HCT116 (cell line): ENCODE data around the gene RCL1. TPM values are rescaled to one million over a fixed set of nuclear protein-coding genes. Genes with fewer than 3 reads are reported as not detected.

Experiments used
- ATAC-seq: fragments of 200-7000 bp; cut with Tn5 transposase; 2 replicates; pipeline ENCODE4 v1.9.1; 2020; ENCODE audit warnings: mild to moderate bottlenecking, moderate library complexity
- BruUV-seq: library from RNA; stranded (reverse); fragments of 400-500 nt; replicated peaks from 2 replicates; lab custom pipeline; 2021; lab: Mats Ljungman, UMichigan
- CTCF ChIA-PET: fragments of 300-600 bp; sonication (Branson Sonifier 250); formaldehyde crosslinking; loops from one replicate; lab custom pipeline; 2021; ENCODE audit warnings: antibody characterized with exemption; lab: Charles Lee
- POLR2A ChIA-PET: fragments of 300-600, 350-600 bp; sonication (Branson Sonifier 250); formaldehyde crosslinking; loops from one replicate; lab custom pipeline; 2021; ENCODE audit warnings: antibody characterized with exemption; lab: Charles Lee
- RAD21 ChIA-PET, 2 experiments: fragments of 300-600 bp; sonication (Branson Sonifier 250); formaldehyde crosslinking; loops; one replicate each; lab custom pipeline; 2023; ENCODE audit warnings: low total read pairs in 2 of 2; ENCODE audit not compliant: uncharacterized antibody in 2 of 2, unreplicated experiment in 2 of 2, low non-redundant PET in 1 of 2; lab: Charles Lee
- DNase-seq: peaks from one replicate; pipeline ENCODE4 v3.0.0-alpha.2; 2010; ENCODE audit warnings: low read depth, low spot score
- H2AFZ ChIP-seq: fragments of 200-600 bp; shearing (Covaris generic), sonication (generic); 2 replicates; pipeline ENCODE4 v1.6.1; 2017; ENCODE audit warnings: low read depth, mixed run types, mixed read lengths, antibody characterized with exemption, low read length; ENCODE audit not compliant: poor library complexity, severe bottlenecking
- H3K27ac ChIP-seq: 2 replicates; pipeline ENCODE4 v1.5.1; 2012; ENCODE audit warnings: low read depth, low read length
- H3K27me3 ChIP-seq: fragments of 200-600 bp; sonication (generic); 2 replicates; pipeline ENCODE4 v1.6.1; 2016; ENCODE audit warnings: mixed run types, low read length, mixed read lengths; ENCODE audit not compliant: insufficient read depth
- H3K36me3 ChIP-seq, 2 experiments: fragments of 200-500 bp in 1 of 2; fragments of 200-600 bp in 1 of 2; sonication (Bioruptor generic) in 1 of 2; sonication (generic) in 1 of 2; 2 replicates each; pipeline versions ENCODE4 v1.5.1 to v1.6.1; 2014 to 2016; ENCODE audit warnings: low read length in 2 of 2, inconsistent platforms in 1 of 2, mixed read lengths in 1 of 2, mixed run types in 1 of 2; ENCODE audit not compliant: insufficient read depth in 2 of 2, control insufficient read depth in 1 of 2
- H3K4me1 ChIP-seq, 2 experiments: fragments of 200-600 bp in 1 of 2; sonication (generic) in 1 of 2; 2 replicates each; pipeline versions ENCODE4 v1.5.1 to v1.6.1; 2012 to 2017; ENCODE audit warnings: low read length in 2 of 2, inconsistent platforms in 1 of 2, mild to moderate bottlenecking in 1 of 2, mixed read lengths in 1 of 2, mixed run types in 1 of 2, moderate library complexity in 1 of 2; ENCODE audit not compliant: insufficient read depth in 2 of 2, control insufficient read depth in 1 of 2
- H3K4me2 ChIP-seq: fragments of 200-600 bp; sonication (generic); 2 replicates; pipeline ENCODE4 v1.6.1; 2017; ENCODE audit warnings: mixed run types, low read length, mixed read lengths
- H3K4me3 ChIP-seq, 2 experiments: fragments of 200-600 bp in 1 of 2; sonication (generic) in 1 of 2; replicated peaks in 1 of 2; 2 replicates each; pipeline ENCODE4 v1.5.1; 2011 to 2016; ENCODE audit warnings: low read length in 2 of 2, control low read depth in 1 of 2, low read depth in 1 of 2, mild to moderate bottlenecking in 1 of 2, mixed read lengths in 1 of 2, mixed run types in 1 of 2
- H3K79me2 ChIP-seq: fragments of 200-600 bp; sonication (generic); 2 replicates; pipeline ENCODE4 v1.6.1; 2017; ENCODE audit warnings: mild to moderate bottlenecking, mixed run types, low read length, moderate library complexity, mixed read lengths; ENCODE audit not compliant: insufficient read depth
- H3K9ac ChIP-seq: fragments of 200-600 bp; sonication (generic); 2 replicates; pipeline ENCODE4 v1.6.1; 2016; ENCODE audit warnings: low read length, mixed read lengths
- H3K9me2 ChIP-seq: fragments of 200-600 bp; sonication (generic), shearing (Covaris generic); 2 replicates; pipeline ENCODE4 v1.6.1; 2017; ENCODE audit warnings: mixed run types, mild to moderate bottlenecking, moderate library complexity; ENCODE audit not compliant: insufficient read depth
- H3K9me3 ChIP-seq, 2 experiments: fragments of 200-500 bp in 1 of 2; fragments of 200-600 bp in 1 of 2; sonication (Bioruptor generic) in 1 of 2; sonication (generic) in 1 of 2; 2 replicates each; pipeline ENCODE4 v1.6.1; 2014 to 2017; ENCODE audit warnings: low read length in 2 of 2, mixed read lengths in 2 of 2, inconsistent platforms in 1 of 2, low read depth in 1 of 2, mild to moderate bottlenecking in 1 of 2, mixed run types in 1 of 2, moderate library complexity in 1 of 2; ENCODE audit not compliant: control insufficient read depth in 1 of 2, insufficient read depth in 1 of 2
- H4K20me1 ChIP-seq: fragments of 200-600 bp; sonication (generic), shearing (Covaris generic); 2 replicates; pipeline ENCODE4 v1.6.1; 2017; ENCODE audit warnings: mixed run types, mild to moderate bottlenecking, moderate library complexity; ENCODE audit not compliant: insufficient read depth
- ELF1 ChIP-seq: IDR thresholded peaks from 2 replicates; pipeline ENCODE4 v1.6.1; 2012; ENCODE audit warnings: low read depth, borderline replicate concordance
- POLR2AphosphoS5 ChIP-seq: IDR thresholded peaks from 2 replicates; pipeline ENCODE4 v1.6.1; 2011; ENCODE audit warnings: mild to moderate bottlenecking, low read depth, low read length, moderate library complexity
- SIN3A ChIP-seq: IDR thresholded peaks from 2 replicates; pipeline ENCODE4 v1.6.1; 2012; ENCODE audit warnings: low read depth
- SP1 ChIP-seq: IDR thresholded peaks from 2 replicates; pipeline ENCODE4 v1.6.1; 2012; ENCODE audit warnings: low read depth
- intact Hi-C: fragments of 100-400 bp; cut with micrococcal nuclease; formaldehyde crosslinking; loops from 2 replicates; pipeline ENCODE4 v1.10.0; 2022
- total RNA-seq: library from RNA; stranded (reverse); gene quantifications from one replicate; pipeline ENCODE4 v1.2.1, GENCODE V29; 2021; ENCODE audit not compliant: unreplicated experiment

RCL1 gene
- total RNA-seq, 1 experiment from 2014 or later = 29.9 TPM

DNA sequence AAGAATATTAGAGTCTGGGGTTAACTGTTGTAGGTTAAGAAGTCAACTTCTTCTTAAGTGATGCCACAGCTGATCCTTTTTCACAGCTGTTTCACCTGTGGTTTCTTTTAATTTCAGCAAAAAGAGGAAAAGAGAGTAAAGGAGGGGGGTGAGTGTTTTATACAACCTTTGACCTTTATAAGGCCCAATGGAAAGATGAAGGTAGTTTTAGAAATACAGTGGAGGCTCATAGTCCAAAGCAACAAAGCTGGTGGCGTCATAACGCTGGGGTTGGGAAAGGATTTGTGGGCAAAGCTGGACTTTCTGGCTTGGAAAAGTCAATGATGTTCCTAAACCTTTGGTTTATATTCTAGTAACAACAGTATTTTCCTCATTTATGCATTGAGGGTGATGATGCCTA is 49.5 kb downstream of the RCL1 start:
- H3K79me2 ChIP-seq = peaks cover 25% of the 10 kb centered on the region; the same call in 1 of the 2 replicates
- TF ChIP-seq SP1 (no peak), SIN3A (no peak), ELF1 (no peak)
- no peak overlapping the region for H3K4me2 ChIP-seq
- ChIA-PET CTCF (no interaction called here), RAD21 (no interaction called here), POLR2A (no interaction called here)
- H4K20me1 ChIP-seq = no peaks in the 10 kb centered on the region; the same call in 1 of the 2 replicates
- H3K4me3 ChIP-seq = no peak overlapping the region
- H3K4me1 ChIP-seq = no peaks in the 10 kb centered on the region
- H3K9me3 ChIP-seq = no peaks in the 10 kb centered on the region
- H3K9me2 ChIP-seq = no peaks in the 10 kb centered on the region
- intact Hi-C loops = no loop called here
- no peaks in the 10 kb centered on the region for H3K27me3 ChIP-seq
- no peak overlapping the region for H3K9ac ChIP-seq
- H3K27ac ChIP-seq = no peak overlapping the region
- no peak for ATAC-seq
- H3K36me3 ChIP-seq = peaks cover 11 to 15% of the 10 kb centered on the region in 2 experiments; a peak in 3 of 4 replicates
- BruUV-seq = no TSS peak
- no peak overlapping the region for H2AFZ ChIP-seq
- no peak for DNase-seq

- ChIA-PET POLR2A (no interaction called here), RAD21 (no interaction called here), CTCF (no interaction called here)
- no peak overlapping the region for H3K27ac ChIP-seq
- no peaks in the 10 kb centered on the region for H3K27me3 ChIP-seq
- H3K9ac ChIP-seq = no peak overlapping the region
- no peaks in the 10 kb centered on the region for H3K9me3 ChIP-seq
- no peaks in the 10 kb centered on the region for H3K9me2 ChIP-seq
- H4K20me1 ChIP-seq = no peaks in the 10 kb centered on the region; the same call in 1 of the 2 replicates
- H3K4me2 ChIP-seq = no peak overlapping the region
- H3K4me3 ChIP-seq = no peak overlapping the region
- peaks cover 14 to 15% of the 10 kb centered on the region in 2 experiments; a peak in 3 of 4 replicates for H3K36me3 ChIP-seq
- no peak for TF ChIP-seq POLR2AphosphoS5
- DNase-seq (no peak), ATAC-seq (no peak)
- no peak overlapping the region for H2AFZ ChIP-seq
- H3K4me1 ChIP-seq = no peaks in the 10 kb centered on the region
- BruUV-seq = no TSS peak
- H3K79me2 ChIP-seq = peaks cover 20% of the 10 kb centered on the region; the same call in 1 of the 2 replicates
- intact Hi-C loops = no loop called here
Observed at GRCh38 chr9:4842734-4843133, 50.0 kb downstream of the RCL1 start.
